Measurements from ENCODE around the gene TMEM179B.
A peak's percentile ranks its signal among the peaks of the same experiment; 100 is the strongest.

The TMEM179B gene

DNA sequence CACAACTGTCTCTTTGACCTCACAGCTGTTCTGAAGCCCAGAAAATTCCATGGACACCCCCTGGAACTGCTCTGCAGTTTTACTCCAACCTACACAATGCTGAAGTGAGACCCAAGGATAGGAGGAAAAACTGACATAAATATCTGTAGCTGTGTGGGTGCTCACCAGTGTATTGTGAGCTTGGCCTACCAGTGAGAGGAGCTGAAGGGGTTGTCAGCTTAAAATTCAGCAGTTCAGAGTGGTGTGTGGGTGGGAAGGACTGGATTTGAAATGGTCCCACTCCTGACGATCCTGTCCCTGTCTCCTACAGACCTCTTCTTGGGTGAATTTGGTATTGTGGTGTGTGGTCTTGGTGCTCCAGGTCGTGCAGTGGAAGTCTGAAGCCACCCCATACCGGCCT, 2.4 kb downstream of the TMEM179B start:
- TF ChIP-seq, protein P1, sequence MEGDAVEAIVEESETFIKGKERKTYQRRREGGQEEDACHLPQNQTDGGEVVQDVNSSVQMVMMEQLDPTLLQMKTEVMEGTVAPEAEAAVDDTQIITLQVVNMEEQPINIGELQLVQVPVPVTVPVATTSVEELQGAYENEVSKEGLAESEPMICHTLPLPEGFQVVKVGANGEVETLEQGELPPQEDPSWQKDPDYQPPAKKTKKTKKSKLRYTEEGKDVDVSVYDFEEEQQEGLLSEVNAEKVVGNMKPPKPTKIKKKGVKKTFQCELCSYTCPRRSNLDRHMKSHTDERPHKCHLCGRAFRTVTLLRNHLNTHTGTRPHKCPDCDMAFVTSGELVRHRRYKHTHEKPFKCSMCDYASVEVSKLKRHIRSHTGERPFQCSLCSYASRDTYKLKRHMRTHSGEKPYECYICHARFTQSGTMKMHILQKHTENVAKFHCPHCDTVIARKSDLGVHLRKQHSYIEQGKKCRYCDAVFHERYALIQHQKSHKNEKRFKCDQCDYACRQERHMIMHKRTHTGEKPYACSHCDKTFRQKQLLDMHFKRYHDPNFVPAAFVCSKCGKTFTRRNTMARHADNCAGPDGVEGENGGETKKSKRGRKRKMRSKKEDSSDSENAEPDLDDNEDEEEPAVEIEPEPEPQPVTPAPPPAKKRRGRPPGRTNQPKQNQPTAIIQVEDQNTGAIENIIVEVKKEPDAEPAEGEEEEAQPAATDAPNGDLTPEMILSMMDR (IDR thresholded peaks at IDR 0.05; ENCODE audit: extremely low read depth, insufficient read depth, missing control alignments), result no peak
- in situ Hi-C loops (cut with MboI; ENCODE audit: low pct_unique_long_range_greater_than_20kb, low sequenced_read_pairs, unreplicated experiment), result no loop called here
- no peak for DNase-seq (ENCODE audit: low spot score)

DNA sequence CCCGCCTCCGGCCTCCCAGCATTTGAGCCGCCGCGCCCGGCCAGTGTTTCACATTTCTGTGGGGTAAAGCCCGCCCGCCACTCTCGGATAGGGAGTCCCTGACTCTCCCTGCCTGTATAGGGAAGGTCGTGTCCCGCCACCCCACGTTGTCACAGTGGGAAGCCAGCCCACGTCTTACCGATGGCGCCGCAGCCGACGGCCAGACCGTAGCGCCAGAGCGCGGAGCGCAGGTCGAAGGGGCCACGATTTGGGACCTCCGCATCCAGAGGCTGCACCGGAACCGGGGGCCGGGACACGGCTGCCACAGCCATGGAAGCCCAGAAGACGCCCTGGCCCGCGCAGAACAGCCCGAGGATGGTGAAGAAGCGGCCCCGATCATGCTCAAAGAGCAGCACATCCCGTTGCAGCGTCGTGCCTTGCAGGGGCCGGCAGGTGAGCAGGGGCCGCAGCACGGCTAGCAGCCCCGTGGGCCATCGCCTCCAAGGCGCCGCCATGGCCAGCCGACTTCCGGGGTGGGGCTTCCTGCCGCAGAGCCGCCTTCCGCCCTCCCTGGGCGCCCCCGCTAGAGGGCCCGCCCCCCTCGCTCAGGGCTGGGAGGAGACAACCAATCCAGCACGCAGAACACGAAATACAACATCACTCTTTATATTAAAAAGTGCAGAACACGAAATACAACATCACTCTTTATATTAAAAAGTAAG, 4.4 kb downstream of the TMEM179B start, which contains the start of gene TMEM223:
TSS of gene TMEM223 (minus strand) at position 506 of the 701 bp plus-strand sequence. CDS start at position 494, 12 bp downstream.
- peak; percentile 92 for DNase-seq (ENCODE audit: low spot score)
- TF ChIP-seq, protein P1 (IDR thresholded peaks at IDR 0.05; ENCODE audit: extremely low read depth, insufficient read depth, missing control alignments), result no peak
- in situ Hi-C loops (cut with MboI; ENCODE audit: low pct_unique_long_range_greater_than_20kb, low sequenced_read_pairs, unreplicated experiment), result no loop called here

DNA sequence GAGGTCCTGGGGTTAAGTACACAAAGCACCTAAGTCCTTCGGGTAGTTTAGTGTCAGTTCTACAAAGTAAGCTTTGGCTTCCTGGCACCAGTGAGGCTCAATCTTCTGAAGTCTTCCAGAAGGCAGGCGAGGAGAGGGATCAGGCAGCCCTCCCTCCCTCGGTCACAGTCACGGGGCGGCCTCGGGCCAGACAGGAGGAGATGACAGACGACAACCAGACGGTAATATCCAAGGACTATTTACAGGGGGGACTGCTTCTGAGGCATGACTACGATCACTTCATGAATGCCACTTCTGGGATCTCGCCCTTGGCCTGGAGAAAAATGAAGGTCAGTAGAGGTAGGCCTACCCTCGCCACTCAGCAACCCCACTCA, 5.0 kb downstream of the TMEM179B start:
- TF ChIP-seq, protein P1 (IDR thresholded peaks at IDR 0.05; ENCODE audit: extremely low read depth, insufficient read depth, missing control alignments), result no peak
- no peak for DNase-seq (ENCODE audit: low spot score)
- in situ Hi-C loops (cut with MboI; ENCODE audit: low pct_unique_long_range_greater_than_20kb, low sequenced_read_pairs, unreplicated experiment), result no loop called here

DNA sequence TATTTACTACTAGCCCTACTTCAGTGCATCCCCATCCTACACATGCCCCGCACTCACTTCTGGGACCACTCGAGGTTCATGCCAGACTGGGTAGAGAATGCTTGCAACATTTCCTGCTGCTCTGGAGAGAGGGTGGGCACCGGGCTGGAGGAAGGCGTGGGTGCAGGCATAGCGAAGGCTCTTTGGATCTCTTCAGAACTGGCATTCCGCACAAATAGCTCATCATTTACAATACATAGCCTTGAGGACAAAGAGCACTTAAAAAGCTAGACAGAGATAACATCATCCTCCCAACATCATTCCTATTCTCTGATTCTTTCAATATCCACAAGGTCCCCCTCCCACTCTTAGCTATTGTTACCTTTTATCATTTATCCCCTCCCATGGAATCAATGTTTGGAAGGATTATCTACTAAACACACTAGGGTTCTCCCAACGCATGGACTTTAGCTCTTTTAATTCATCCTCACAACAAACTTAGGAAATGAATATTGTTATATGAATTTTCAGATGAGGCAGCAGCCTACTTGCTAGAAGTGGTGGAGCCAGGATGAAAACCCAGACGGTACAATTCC, 7.1 kb downstream of the TMEM179B start:
- TF ChIP-seq, protein P1 (IDR thresholded peaks at IDR 0.05; ENCODE audit: extremely low read depth, insufficient read depth, missing control alignments), result no peak
- in situ Hi-C loops (cut with MboI; ENCODE audit: low pct_unique_long_range_greater_than_20kb, low sequenced_read_pairs, unreplicated experiment), result no loop called here
- no peak for DNase-seq (ENCODE audit: low spot score)

DNA sequence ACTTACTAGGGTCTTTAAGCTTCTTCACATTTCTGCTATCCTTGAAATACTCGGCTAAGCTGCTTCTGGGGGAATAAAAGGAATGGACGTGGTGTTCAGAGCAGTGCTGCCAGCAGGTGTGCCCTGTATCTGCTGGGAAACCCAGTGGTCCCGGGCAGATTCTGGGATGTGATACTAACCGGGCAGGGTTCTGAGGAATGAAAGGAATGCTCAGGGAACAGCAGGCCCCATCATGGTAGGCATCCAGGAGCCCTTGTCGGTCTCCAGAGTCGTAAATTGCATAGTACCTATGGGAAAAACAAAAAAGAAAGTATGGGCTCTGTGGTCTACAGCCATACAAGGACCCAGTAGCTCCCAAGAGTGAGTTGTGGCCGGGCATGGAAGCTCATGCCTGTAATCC, 9.1 kb downstream of the TMEM179B start:
- TF ChIP-seq, protein P1 (IDR thresholded peaks at IDR 0.05; ENCODE audit: extremely low read depth, insufficient read depth, missing control alignments), result no peak
- in situ Hi-C loops (cut with MboI; ENCODE audit: low pct_unique_long_range_greater_than_20kb, low sequenced_read_pairs, unreplicated experiment), result no loop called here

DNA sequence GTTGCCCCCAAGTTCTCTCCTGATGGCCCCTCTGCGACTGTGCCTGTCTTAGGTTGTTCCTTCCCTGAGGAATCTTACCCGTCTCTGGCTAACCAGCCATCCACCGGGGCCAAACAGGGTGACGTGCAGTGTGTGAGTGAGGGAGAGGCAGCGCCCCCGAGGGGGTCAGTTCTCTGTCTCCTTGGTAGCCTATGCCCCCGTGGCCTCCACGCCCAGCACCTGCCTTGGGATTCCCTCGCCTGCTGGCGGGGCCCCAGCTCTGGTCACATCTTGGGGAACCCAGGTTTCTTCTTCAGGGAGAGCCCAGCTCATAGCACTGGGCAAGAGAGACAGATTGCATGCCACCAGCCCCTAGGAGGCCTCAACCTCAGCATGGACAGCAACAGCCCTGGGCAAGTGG, 12.3 kb downstream of the TMEM179B start:
- in situ Hi-C loops (cut with MboI; ENCODE audit: low pct_unique_long_range_greater_than_20kb, low sequenced_read_pairs, unreplicated experiment), result no loop called here
- TF ChIP-seq, protein P1 (IDR thresholded peaks at IDR 0.05; ENCODE audit: extremely low read depth, insufficient read depth, missing control alignments), result no peak
- no peak for DNase-seq (ENCODE audit: low spot score)

More for the DNA sequence above, 9.1 kb downstream of the TMEM179B start:
- no peak for DNase-seq (ENCODE audit: low spot score)

All from GM13977 (cell line).